Caco-2 (cell line): ENCODE measurements around the gene SUSD2. TPM values are rescaled to one million over a fixed set of nuclear protein-coding genes. Genes with fewer than 3 reads are reported as not detected.

ENCODE experiments used
- BruUV-seq: library from RNA; stranded (reverse); fragments of 400-500 nt; replicated peaks from 2 replicates; lab custom pipeline; 2021; lab: Mats Ljungman, UMichigan
- CTCF ChIA-PET: fragments of 300-600 bp; sonication (Branson Sonifier 250); formaldehyde crosslinking; loops from one replicate; lab custom pipeline; 2022; ENCODE audit warnings: antibody characterized with exemption; lab: Charles Lee
- POLR2A ChIA-PET: fragments of 300-600 bp; sonication (Branson Sonifier 250); formaldehyde crosslinking; loops from one replicate; lab custom pipeline; 2022; ENCODE audit warnings: antibody characterized with exemption; lab: Charles Lee
- DNase-seq, 2 experiments: peaks; one replicate each; pipeline versions ENCODE4 v3.0.0 to v3.0.0-alpha.2; 2020 to 2022
- H3K27me3 ChIP-seq: replicated peaks from 2 replicates; pipeline ENCODE4 v1.6.0; 2011; ENCODE audit warnings: low read length; ENCODE audit not compliant: control insufficient read depth, insufficient read depth
- H3K36me3 ChIP-seq: 2 replicates; pipeline ENCODE4 v1.5.1; 2011; ENCODE audit warnings: low read length; ENCODE audit not compliant: control insufficient read depth, insufficient read depth
- H3K4me1 ChIP-seq: fragments of 250-450 bp; sonication (Bioruptor Pico); 2 replicates; pipeline ENCODE4 v1.5.1; 2020; ENCODE audit warnings: mild to moderate bottlenecking
- H3K4me3 ChIP-seq: 2 replicates; pipeline ENCODE4 v1.5.1; 2011; ENCODE audit warnings: low read depth, mild to moderate bottlenecking, control low read depth, low read length
- H3K9me3 ChIP-seq: fragments of 250-450 bp; sonication (Bioruptor Pico); 2 replicates; pipeline ENCODE4 v1.5.1; 2020; ENCODE audit warnings: mild to moderate bottlenecking, moderate library complexity
- H3K27ac Mint-ChIP-seq: one replicate; pipeline ENCODE4 v1.8.0; 2022; ENCODE audit warnings: mixed read lengths; ENCODE audit not compliant: unreplicated experiment
- H3K27me3 Mint-ChIP-seq: one replicate; pipeline ENCODE4 v1.8.0; 2022; ENCODE audit warnings: mixed read lengths; ENCODE audit not compliant: insufficient read depth, unreplicated experiment
- H3K36me3 Mint-ChIP-seq: one replicate; pipeline ENCODE4 v1.8.0; 2022; ENCODE audit warnings: mild to moderate bottlenecking, mixed read lengths; ENCODE audit not compliant: insufficient read depth, unreplicated experiment
- H3K4me1 Mint-ChIP-seq: one replicate; pipeline ENCODE4 v1.8.0; 2022; ENCODE audit warnings: low read depth, mixed read lengths; ENCODE audit not compliant: unreplicated experiment
- H3K4me3 Mint-ChIP-seq: one replicate; pipeline ENCODE4 v1.8.0; 2022; ENCODE audit warnings: mild to moderate bottlenecking, moderate library complexity, mixed read lengths; ENCODE audit not compliant: unreplicated experiment
- H3K9me3 Mint-ChIP-seq: one replicate; pipeline ENCODE4 v1.8.0; 2022; ENCODE audit warnings: mixed read lengths; ENCODE audit not compliant: unreplicated experiment
- CTCF ChIP-seq, 2 experiments: fragments of 200-600 bp in 1 of 2; IDR thresholded peaks; 1 replicate in 1 of 2; 2 replicates in 1 of 2; pipeline versions ENCODE4 v1.5.1 to v1.8.0; 2011 to 2022; ENCODE audit warnings: antibody characterized with exemption in 1 of 2, control low read depth in 1 of 2, inconsistent platforms in 1 of 2, low read depth in 1 of 2, low read length in 1 of 2, mild to moderate bottlenecking in 1 of 2, moderate library complexity in 1 of 2; ENCODE audit not compliant: insufficient read depth in 1 of 2, severe bottlenecking in 1 of 2, unreplicated experiment in 1 of 2
- intact Hi-C: fragments of 100-400 bp; cut with micrococcal nuclease; formaldehyde crosslinking; loops from one replicate; pipeline ENCODE4 v1.10.0; 2022; ENCODE audit not compliant: unreplicated experiment
- total RNA-seq: library from RNA; stranded (reverse); gene quantifications from 2 replicates; pipeline ENCODE4 v1.2.3, GENCODE V29; 2022

SUSD2 gene
- total RNA-seq, 1 experiment from 2014 or later, result 7.0 TPM

GRCh38 chr22:24170188-24170587 lies 11.1 kb upstream of the SUSD2 start:
- intact Hi-C loops, result no loop called here

GRCh38 chr22:24170632-24171031 lies 10.7 kb upstream of the SUSD2 start:
- Mint-ChIP-seq H3K4me3 (no peak overlapping the region), H3K9me3 (no peaks in the 10 kb centered on the region), H3K27me3 (no peaks in the 10 kb centered on the region), H3K27ac (no peak overlapping the region), H3K36me3 (peaks cover 28% of the 10 kb centered on the region), H3K4me1 (no peaks in the 10 kb centered on the region)
- H3K4me3 ChIP-seq, result no peak overlapping the region
- intact Hi-C loops, result no loop called here
- no peaks in the 10 kb centered on the region for H3K4me1 ChIP-seq
- POLR2A ChIA-PET, result no interaction called here
- no peaks in the 10 kb centered on the region for H3K9me3 ChIP-seq
- DNase-seq, result no peak
- BruUV-seq, result no TSS peak
- TF ChIP-seq CTCF (IDR thresholded peaks at IDR 0.05; ENCODE audit: insufficient read depth in 1 of 2, low read depth in 1 of 2, low read length in 1 of 2, severe bottlenecking in 1 of 2, unreplicated experiment in 1 of 2), result no peak
- CTCF ChIA-PET, result no interaction called here
- no peaks in the 10 kb centered on the region for H3K27me3 ChIP-seq
- peaks cover 1% of the 10 kb centered on the region; the same call in 1 of the 2 replicates for H3K36me3 ChIP-seq

More at GRCh38 chr22:24170188-24170587, 11.1 kb upstream of the SUSD2 start:
- Mint-ChIP-seq H3K9me3 (no peaks in the 10 kb centered on the region), H3K27me3 (no peaks in the 10 kb centered on the region), H3K4me3 (no peak overlapping the region), H3K27ac (no peak overlapping the region), H3K4me1 (no peaks in the 10 kb centered on the region), H3K36me3 (peaks cover 25% of the 10 kb centered on the region)
- ChIA-PET POLR2A (no interaction called here), CTCF (no interaction called here)
- Histone ChIP-seq H3K36me3 (peaks cover 1% of the 10 kb centered on the region; the same call in 1 of the 2 replicates), H3K9me3 (no peaks in the 10 kb centered on the region), H3K4me3 (no peak overlapping the region), H3K4me1 (no peaks in the 10 kb centered on the region), H3K27me3 (no peaks in the 10 kb centered on the region)
- no peak for TF ChIP-seq CTCF (IDR thresholded peaks at IDR 0.05; ENCODE audit: insufficient read depth in 1 of 2, low read depth in 1 of 2, low read length in 1 of 2, severe bottlenecking in 1 of 2, unreplicated experiment in 1 of 2)
- DNase-seq, result no peak
- no TSS peak for BruUV-seq

GRCh38 chr22:24171822-24172221 lies 9.5 kb upstream of the SUSD2 start:
- Histone ChIP-seq H3K4me1 (no peaks in the 10 kb centered on the region), H3K9me3 (no peaks in the 10 kb centered on the region), H3K4me3 (no peak overlapping the region), H3K36me3 (0 out of 2 replicates have a peak, but pooled peaks cover 1% of the 10 kb centered on the region), H3K27me3 (no peaks in the 10 kb centered on the region)
- no peaks in the 10 kb centered on the region for H3K9me3 Mint-ChIP-seq
- no peak overlapping the region for H3K27ac Mint-ChIP-seq
- CTCF ChIA-PET, result interaction anchor here (1.1 kb wide), 1 partner anchor 18 kb away, joined by 3 read pairs; no protein-coding TSS in a partner anchor
- intact Hi-C loops, result no loop called here
- TF ChIP-seq CTCF (IDR thresholded peaks at IDR 0.05; ENCODE audit: insufficient read depth in 1 of 2, low read depth in 1 of 2, low read length in 1 of 2, severe bottlenecking in 1 of 2, unreplicated experiment in 1 of 2), result no peak
- DNase-seq, result no peak
- peaks cover 28% of the 10 kb centered on the region for H3K36me3 Mint-ChIP-seq
- H3K27me3 Mint-ChIP-seq, result no peaks in the 10 kb centered on the region
- POLR2A ChIA-PET, result no interaction called here
- no peak overlapping the region for H3K4me3 Mint-ChIP-seq
- H3K4me1 Mint-ChIP-seq, result no peaks in the 10 kb centered on the region
- BruUV-seq, result no TSS peak
